OCI-LY1 (cell line): ENCODE measurements around the gene CCND2.

Experiments
- H2AFZ ChIP-seq: fragments of 200-600 bp; sonication (generic), shearing (Covaris generic); 2 replicates; pipeline ENCODE4 v1.6.0; 2014; ENCODE audit warnings: antibody characterized with exemption, mild to moderate bottlenecking, low read length
- H3F3A ChIP-seq: fragments of 200-600 bp; sonication (generic), shearing (Covaris generic); 2 replicates; pipeline ENCODE4 v1.6.0; 2014; ENCODE audit warnings: mild to moderate bottlenecking, antibody characterized with exemption, low read length, moderate library complexity; ENCODE audit not compliant: insufficient read depth
- H3K27ac ChIP-seq: fragments of 200-600 bp; sonication (generic); 2 replicates; pipeline ENCODE4 v1.5.1; 2014; ENCODE audit warnings: low read length, mixed run types, mild to moderate bottlenecking, low read depth; ENCODE audit not compliant: poor library complexity, severe bottlenecking
- H3K27me3 ChIP-seq: fragments of 200-600 bp; sonication (generic); 2 replicates; pipeline ENCODE4 v1.6.0; 2014; ENCODE audit warnings: antibody characterized with exemption, mild to moderate bottlenecking, low read length, moderate library complexity; ENCODE audit not compliant: insufficient read depth
- H3K36me3 ChIP-seq: fragments of 200-600 bp; sonication (generic); 2 replicates; pipeline ENCODE4 v1.6.1; 2014; ENCODE audit warnings: mild to moderate bottlenecking, antibody characterized with exemption, low read length, moderate library complexity, mixed read lengths; ENCODE audit not compliant: insufficient read depth
- H3K4me1 ChIP-seq: fragments of 200-600 bp; sonication (generic); 2 replicates; pipeline ENCODE4 v1.5.1; 2014; ENCODE audit warnings: mild to moderate bottlenecking, low read length, moderate library complexity; ENCODE audit not compliant: insufficient read depth, severe bottlenecking
- H3K4me2 ChIP-seq: fragments of 200-600 bp; sonication (generic), shearing (Covaris generic); 2 replicates; pipeline ENCODE4 v1.6.1; 2014; ENCODE audit warnings: low read length
- H3K4me3 ChIP-seq: fragments of 200-600 bp; sonication (generic); 2 replicates; pipeline ENCODE4 v1.5.1; 2014; ENCODE audit warnings: low read length, low read depth, mild to moderate bottlenecking, mixed read lengths; ENCODE audit not compliant: poor library complexity, severe bottlenecking
- H3K79me2 ChIP-seq: fragments of 200-600 bp; shearing (Covaris generic); 2 replicates; pipeline ENCODE4 v1.6.1; 2016; ENCODE audit warnings: mixed run types, low read length, mixed read lengths; ENCODE audit not compliant: insufficient read depth
- H3K9ac ChIP-seq: fragments of 200-600 bp; sonication (generic), shearing (Covaris generic); 2 replicates; pipeline ENCODE4 v1.6.1; 2014; ENCODE audit warnings: mild to moderate bottlenecking, low read length, mixed read lengths
- H3K9me2 ChIP-seq: fragments of 200-600 bp; sonication (generic), shearing (Covaris generic); 2 replicates; pipeline ENCODE4 v1.6.1; 2014; ENCODE audit warnings: low read depth, mild to moderate bottlenecking, low read length, mixed read lengths
- H3K9me3 ChIP-seq: fragments of 200-600 bp; shearing (Covaris generic); 2 replicates; pipeline ENCODE4 v1.6.1; 2014; ENCODE audit warnings: low read length, mixed read lengths
- H4K20me1 ChIP-seq: fragments of 200-600 bp; sonication (generic), shearing (Covaris generic); 2 replicates; pipeline ENCODE4 v1.6.0; 2016; ENCODE audit warnings: mild to moderate bottlenecking, low read length; ENCODE audit not compliant: insufficient read depth
- CTCF ChIP-seq: fragments of 200-600 bp; sonication (generic), shearing (Covaris generic); IDR thresholded peaks from 2 replicates; pipeline ENCODE4 v1.5.1; 2017; ENCODE audit warnings: mild to moderate bottlenecking, antibody characterized with exemption, low read length, moderate library complexity, mixed read lengths
- EZH2 ChIP-seq: fragments of 200-600 bp; sonication (generic), shearing (Covaris generic); IDR thresholded peaks from 2 replicates; pipeline ENCODE4 v1.8.0; 2017; ENCODE audit warnings: borderline replicate concordance, mixed run types, mild to moderate bottlenecking, antibody characterized with exemption, low read length, moderate library complexity, mixed read lengths

The CCND2 gene

GRCh38 chr12:4278329-4279197 lies 5.0 kb downstream of the CCND2 start:
- H3K36me3 ChIP-seq = no peaks in the 10 kb centered on the region
- no peak overlapping the region for H3K4me3 ChIP-seq
- no peak overlapping the region for H3K9ac ChIP-seq
- H4K20me1 ChIP-seq = no peaks in the 10 kb centered on the region
- no peaks in the 10 kb centered on the region for H3K9me2 ChIP-seq
- H3K79me2 ChIP-seq = no peaks in the 10 kb centered on the region
- no peaks in the 10 kb centered on the region for H3K4me1 ChIP-seq
- TF ChIP-seq CTCF = no peak
- TF ChIP-seq EZH2 = no peak
- no peaks in the 10 kb centered on the region for H3K9me3 ChIP-seq
- H2AFZ ChIP-seq = no peak overlapping the region
- H3K27ac ChIP-seq = no peak overlapping the region
- no peaks in the 10 kb centered on the region for H3F3A ChIP-seq
- peaks cover 4% of the 10 kb centered on the region; the same call in 1 of the 2 replicates for H3K27me3 ChIP-seq
- no peak overlapping the region for H3K4me2 ChIP-seq

- Histone ChIP-seq H3F3A (no peaks in the 10 kb centered on the region), H2AFZ (no peak overlapping the region), H3K27me3 (peaks cover 3% of the 10 kb centered on the region; the same call in 1 of the 2 replicates), H3K4me3 (no peak overlapping the region), H3K79me2 (no peaks in the 10 kb centered on the region), H3K27ac (no peak overlapping the region), H4K20me1 (no peaks in the 10 kb centered on the region), H3K4me2 (no peak overlapping the region), H3K9me3 (no peaks in the 10 kb centered on the region), H3K9ac (no peak overlapping the region), H3K9me2 (no peaks in the 10 kb centered on the region), H3K36me3 (no peaks in the 10 kb centered on the region), H3K4me1 (no peaks in the 10 kb centered on the region)
- no peak for TF ChIP-seq EZH2
- TF ChIP-seq CTCF = no peak
These were observed 5.7 kb downstream of the CCND2 start for GRCh38 chr12:4279198-4279690.

- TF ChIP-seq CTCF = no peak
- no peak for TF ChIP-seq EZH2
- Histone ChIP-seq H3K9ac (no peak overlapping the region), H3K4me1 (no peaks in the 10 kb centered on the region), H3K27ac (no peak overlapping the region), H3K79me2 (no peaks in the 10 kb centered on the region), H4K20me1 (no peaks in the 10 kb centered on the region), H3K4me2 (no peak overlapping the region), H3K9me3 (no peaks in the 10 kb centered on the region), H3F3A (no peaks in the 10 kb centered on the region), H3K36me3 (no peaks in the 10 kb centered on the region), H3K27me3 (no peaks in the 10 kb centered on the region), H3K9me2 (no peaks in the 10 kb centered on the region), H2AFZ (no peak overlapping the region), H3K4me3 (no peak overlapping the region)
These were observed 7.0 kb downstream of the CCND2 start for GRCh38 chr12:4280351-4281163.
